Astrocyte (in vitro differentiated cells and primary cell): ENCODE results near the gene INSYN1.

ENCODE experiments used
- CTCF ChIP-seq: IDR thresholded peaks from 2 replicates; pipeline ENCODE4 v1.5.1; 2011; ENCODE audit warnings: low read depth, mild to moderate bottlenecking, inconsistent platforms, low read length, moderate library complexity; ENCODE audit not compliant: insufficient read depth
- EZH2 ChIP-seq: IDR thresholded peaks from 2 replicates; pipeline ENCODE4 v1.6.1; 2012; ENCODE audit warnings: mild to moderate bottlenecking, low read length, inconsistent platforms; ENCODE audit not compliant: insufficient read depth

- TF ChIP-seq CTCF (no peak), EZH2 (no peak)
These were observed 53.7 kb downstream of the INSYN1 start for GRCh38 chr15:73699249-73700040.
